NCI-H524 (cell line): ENCODE data around the gene PRMT7.

Experiments
- DNase-seq, 2 experiments: peaks; one replicate each; lab custom pipeline; 2025; lab: John Stamatoyannopoulos, UW

PRMT7 gene

GRCh38 chr16:68310774-68311511 is at the start of gene PRMT7, which contains the start of gene SLC7A6OS:
Gene PRMT7, plus strand, starts transcription at chr16:68311019. Its CDS starts 4,961 bp downstream, at chr16:68315980.
Gene SLC7A6OS, minus strand, starts transcription at chr16:68310946. Its CDS starts 20 bp downstream, at chr16:68310926.
- DNase-seq, result peak; percentile 82 to 91

GRCh38 chr16:68263559-68264127 is 47.2 kb upstream of the PRMT7 start:
- DNase-seq, result no peak

GRCh38 chr16:68264128-68265077 is 46.4 kb upstream of the PRMT7 start, which contains the start of gene SLC7A6:
Gene SLC7A6, plus strand, starts transcription at chr16:68264526. Its CDS starts 10,201 bp downstream, at chr16:68274727.
- DNase-seq, result peak; percentile 47 to 69

GRCh38 chr16:68265078-68265920 is 45.5 kb upstream of the PRMT7 start:
- DNase-seq, result peak in 1 of 2 experiments; percentile 36

GRCh38 chr16:68267612-68268405 is 43.0 kb upstream of the PRMT7 start:
- peak; percentile 87 to 89 for DNase-seq

- DNase-seq, result no peak
Observed at GRCh38 chr16:68269793-68270192, 41.0 kb upstream of the PRMT7 start.

GRCh38 chr16:68270353-68270752 is 40.5 kb upstream of the PRMT7 start:
- no peak for DNase-seq

- no peak for DNase-seq
Observed at GRCh38 chr16:68272507-68273209, 38.2 kb upstream of the PRMT7 start.

GRCh38 chr16:68273459-68273858 is 37.4 kb upstream of the PRMT7 start:
- DNase-seq, result no peak

GRCh38 chr16:68273896-68274295 is 36.9 kb upstream of the PRMT7 start:
- no peak for DNase-seq

- DNase-seq, result no peak
Observed at GRCh38 chr16:68274441-68274840, 36.4 kb upstream of the PRMT7 start.

GRCh38 chr16:68275611-68276191 is 35.1 kb upstream of the PRMT7 start:
- peak in 1 of 2 experiments; percentile 31 for DNase-seq

GRCh38 chr16:68276223-68276622 is 34.6 kb upstream of the PRMT7 start:
- no peak for DNase-seq

GRCh38 chr16:68279726-68280558 is 30.9 kb upstream of the PRMT7 start:
- DNase-seq, result no peak

- no peak for DNase-seq
Observed at GRCh38 chr16:68281368-68282063, 29.3 kb upstream of the PRMT7 start.

GRCh38 chr16:68282064-68282452 is 28.8 kb upstream of the PRMT7 start:
- DNase-seq, result no peak

GRCh38 chr16:68283346-68283745 is 27.5 kb upstream of the PRMT7 start:
- no peak for DNase-seq
